Fibroblast of villous mesenchyme (primary cell): ENCODE data around the gene DAPK2. TPM values are rescaled to one million over a fixed set of nuclear protein-coding genes. Genes with fewer than 3 reads are reported as not detected.
A peak's percentile ranks its signal among the peaks of the same experiment; 100 is the strongest.

Experiments used
- DNase-seq: peaks from one replicate; pipeline ENCODE4 v3.0.0-alpha.2; 2010; ENCODE audit warnings: low read depth
- H3K4me3 ChIP-seq: 2 replicates; pipeline ENCODE4 v1.5.1; 2011; ENCODE audit warnings: low read depth, mild to moderate bottlenecking, low read length
- total RNA-seq: library from RNA; depleted of rRNA; stranded (reverse); fragments of >200 nt; gene quantifications from 2 replicates; pipeline ENCODE4 v1.2.3, GENCODE V29; 2012
- TF ChIP-seq, protein P1 (sequence below): IDR thresholded peaks from 2 replicates; pipeline ENCODE4 v1.5.1; 2012; ENCODE audit warnings: low read depth, mild to moderate bottlenecking, low read length; ENCODE audit not compliant: insufficient read depth

DAPK2 gene
- total RNA-seq, 1 donor, result 8.2 TPM

DNA sequence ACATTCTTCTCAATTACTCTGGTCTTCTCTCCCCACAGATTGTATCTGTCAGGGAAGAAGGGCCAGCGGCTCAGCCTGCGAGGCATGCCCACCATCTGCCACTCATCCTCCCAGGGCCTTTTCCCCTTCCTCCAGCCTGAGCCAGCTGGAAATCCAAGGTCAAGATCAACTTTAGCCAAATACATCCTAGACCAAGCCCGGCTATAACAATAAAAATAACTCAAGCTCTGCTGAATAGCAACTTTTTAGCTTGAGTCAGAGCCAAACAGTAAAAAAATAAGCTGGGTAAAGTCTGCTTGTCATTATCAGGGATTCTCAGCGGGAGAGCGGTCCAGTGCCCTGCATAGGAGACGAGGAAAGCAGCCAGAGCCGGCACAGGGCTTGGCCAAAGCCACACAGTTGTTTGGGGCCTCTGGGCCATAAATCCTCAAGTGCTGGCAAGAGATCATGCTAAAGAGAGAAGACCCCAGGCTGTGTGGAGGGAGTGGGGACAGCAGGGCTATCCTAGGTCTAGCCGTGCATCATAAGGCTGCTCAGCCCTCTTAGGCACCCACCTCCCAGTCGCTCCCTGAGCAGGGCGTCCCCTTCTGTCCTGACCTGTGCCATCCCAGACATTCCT, 136.4 kb downstream of the DAPK2 start:
- H3K4me3 ChIP-seq, result no peak overlapping the region
- TF ChIP-seq, protein P1, sequence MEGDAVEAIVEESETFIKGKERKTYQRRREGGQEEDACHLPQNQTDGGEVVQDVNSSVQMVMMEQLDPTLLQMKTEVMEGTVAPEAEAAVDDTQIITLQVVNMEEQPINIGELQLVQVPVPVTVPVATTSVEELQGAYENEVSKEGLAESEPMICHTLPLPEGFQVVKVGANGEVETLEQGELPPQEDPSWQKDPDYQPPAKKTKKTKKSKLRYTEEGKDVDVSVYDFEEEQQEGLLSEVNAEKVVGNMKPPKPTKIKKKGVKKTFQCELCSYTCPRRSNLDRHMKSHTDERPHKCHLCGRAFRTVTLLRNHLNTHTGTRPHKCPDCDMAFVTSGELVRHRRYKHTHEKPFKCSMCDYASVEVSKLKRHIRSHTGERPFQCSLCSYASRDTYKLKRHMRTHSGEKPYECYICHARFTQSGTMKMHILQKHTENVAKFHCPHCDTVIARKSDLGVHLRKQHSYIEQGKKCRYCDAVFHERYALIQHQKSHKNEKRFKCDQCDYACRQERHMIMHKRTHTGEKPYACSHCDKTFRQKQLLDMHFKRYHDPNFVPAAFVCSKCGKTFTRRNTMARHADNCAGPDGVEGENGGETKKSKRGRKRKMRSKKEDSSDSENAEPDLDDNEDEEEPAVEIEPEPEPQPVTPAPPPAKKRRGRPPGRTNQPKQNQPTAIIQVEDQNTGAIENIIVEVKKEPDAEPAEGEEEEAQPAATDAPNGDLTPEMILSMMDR, result no peak
- peak; percentile 38 for DNase-seq

DNA sequence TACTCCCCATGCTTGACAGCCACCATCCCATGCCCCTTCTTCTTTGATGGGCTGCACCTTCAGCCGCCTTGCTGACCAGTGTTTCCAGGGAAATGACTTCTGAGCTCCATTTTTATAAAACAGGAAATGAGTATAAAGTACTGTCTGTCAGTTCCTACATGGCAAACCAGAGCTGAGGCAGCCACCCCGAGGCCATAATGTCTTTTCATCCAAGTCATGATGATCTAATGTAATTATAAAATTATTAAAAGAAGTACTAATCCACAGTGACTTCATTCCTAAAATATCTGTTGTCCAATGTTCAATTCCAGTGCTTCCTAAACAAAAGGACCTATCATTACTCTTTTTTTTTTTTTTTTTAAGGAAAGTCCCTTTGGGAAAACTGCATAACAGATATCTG, 137.3 kb downstream of the DAPK2 start:
- H3K4me3 ChIP-seq, result no peak overlapping the region
- no peak for DNase-seq
- TF ChIP-seq, protein P1, result no peak

DNA sequence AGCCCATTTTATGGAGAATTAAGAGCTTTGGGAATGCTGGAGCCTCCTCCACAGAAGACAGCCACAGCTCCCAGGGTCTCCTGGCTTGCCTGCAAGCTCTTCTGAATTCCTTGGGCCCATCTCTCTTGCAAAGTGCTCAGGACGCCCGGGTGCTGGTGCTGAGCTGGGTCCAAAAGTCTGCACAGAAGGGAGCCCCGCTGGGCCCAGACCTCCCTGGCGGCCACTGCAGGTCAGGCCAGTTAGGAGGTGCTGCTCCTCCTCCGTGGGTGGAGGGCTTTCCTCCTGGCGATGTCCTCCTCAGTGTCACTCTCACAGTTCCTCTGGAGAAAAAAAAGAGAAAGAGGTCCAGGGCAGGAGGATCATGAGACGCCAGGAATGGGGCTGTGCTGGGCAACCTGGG, 138.0 kb downstream of the DAPK2 start:
- no peak overlapping the region for H3K4me3 ChIP-seq
- no peak for DNase-seq
- TF ChIP-seq, protein P1, result no peak

DNA sequence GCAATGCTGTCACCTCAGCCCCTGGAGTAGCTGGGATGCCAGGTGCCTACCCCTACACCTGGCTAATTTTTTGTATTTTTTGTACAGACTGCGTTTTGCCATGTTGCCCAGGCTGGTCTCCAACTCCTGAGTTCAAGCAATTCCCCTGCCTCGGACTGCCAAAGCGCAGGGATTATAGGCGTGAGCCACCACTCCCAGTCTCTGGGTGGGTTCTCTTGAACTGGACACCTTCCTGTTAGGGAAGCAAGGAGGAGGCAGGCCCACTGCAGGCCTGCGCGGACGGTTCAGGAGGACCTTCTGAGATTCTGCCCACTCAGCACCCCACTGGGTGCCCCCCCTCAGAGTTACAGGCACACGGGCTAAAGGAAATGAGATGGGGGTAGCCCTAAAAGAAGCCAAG, 138.8 kb downstream of the DAPK2 start:
- TF ChIP-seq, protein P1, result no peak
- no peak for DNase-seq
- H3K4me3 ChIP-seq, result no peak overlapping the region

DNA sequence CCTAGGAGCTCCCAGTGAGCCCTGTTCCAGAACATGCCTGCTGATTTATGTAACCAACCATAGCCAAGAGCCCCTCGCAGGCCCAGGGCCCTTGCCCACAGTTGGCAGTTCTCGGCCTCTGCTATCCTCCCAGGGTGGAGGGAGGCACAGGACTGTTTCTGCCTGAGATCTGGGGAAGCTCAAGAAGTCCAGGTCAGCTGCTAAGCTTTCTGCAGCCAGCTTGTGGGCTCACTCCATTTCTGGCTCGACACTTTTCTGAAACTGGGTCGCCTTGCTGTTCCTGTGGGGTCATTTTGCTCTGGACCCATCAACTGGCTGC, 140.1 kb downstream of the DAPK2 start:
- TF ChIP-seq, protein P1, result no peak
- no peak for DNase-seq
- H3K4me3 ChIP-seq, result no peak overlapping the region

DNA sequence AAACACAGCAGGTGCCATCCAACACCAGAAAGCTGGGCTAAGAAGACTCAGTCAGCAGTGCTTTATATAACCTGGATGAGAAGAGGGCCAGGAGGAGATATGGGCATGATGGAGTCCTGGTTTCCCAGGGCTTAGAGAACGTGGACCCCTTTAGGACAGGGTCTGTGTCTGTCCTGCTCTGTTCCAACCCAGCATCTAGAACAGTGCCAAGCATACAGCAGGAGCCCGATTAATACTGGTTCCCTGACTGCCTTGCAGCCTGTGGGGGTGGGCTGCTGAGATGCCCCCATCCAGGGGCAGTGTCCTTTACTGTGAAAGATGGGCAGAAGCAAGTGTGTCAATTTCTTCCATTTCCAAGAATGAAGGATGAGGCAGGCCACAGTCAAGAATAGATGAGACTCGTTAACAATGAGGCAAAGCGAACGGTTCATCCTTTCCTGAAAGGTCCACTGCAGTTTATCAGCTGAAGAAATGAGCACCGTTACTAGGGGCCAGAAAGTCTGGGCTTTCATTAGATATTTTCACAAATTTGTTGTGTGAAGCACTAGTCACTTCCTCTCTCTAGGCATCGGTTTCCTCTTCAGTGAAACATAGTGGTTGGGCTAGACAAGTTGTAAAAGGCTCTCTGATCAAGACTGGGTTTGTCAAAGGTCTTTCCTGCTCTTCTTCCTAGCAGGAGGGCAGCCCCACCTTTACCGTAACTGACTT, 140.6 kb downstream of the DAPK2 start:
- TF ChIP-seq, protein P1, result no peak
- DNase-seq, result no peak
- no peak overlapping the region for H3K4me3 ChIP-seq

DNA sequence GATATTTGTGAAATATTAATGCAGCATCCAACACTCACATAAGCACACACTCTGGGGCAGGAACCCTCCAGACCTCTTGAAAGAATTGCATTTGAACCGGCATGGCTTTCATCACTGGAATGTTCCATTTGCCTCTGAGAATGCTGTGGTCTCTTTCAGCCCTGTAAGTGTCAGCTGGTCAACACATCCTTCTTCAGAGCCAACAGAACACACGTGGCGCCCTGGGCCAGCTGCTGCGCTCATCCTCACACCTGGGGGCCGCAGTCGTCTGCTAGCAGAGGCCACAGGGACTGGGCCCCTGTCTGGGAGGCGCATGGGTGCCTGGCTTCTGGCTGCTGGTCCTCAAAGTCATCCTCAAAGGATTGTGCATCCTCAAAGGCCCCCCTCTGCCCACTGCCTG, 141.2 kb downstream of the DAPK2 start:
- TF ChIP-seq, protein P1, result no peak
- DNase-seq, result no peak
- no peak overlapping the region for H3K4me3 ChIP-seq
